NCI-H1694 treated with DMSO at 0.1 percent for 48 hours (cell line): ENCODE data around the gene ZFP92.

Experiments
- DNase-seq: peaks from one replicate; lab custom pipeline; 2025; lab: John Stamatoyannopoulos, UW

Gene ZFP92

GRCh38 chrX:153455571-153455970, 44.3 kb downstream of the ZFP92 start:
- no peak for DNase-seq

- no peak for DNase-seq
Measured at GRCh38 chrX:153456161-153456560, 44.9 kb downstream of the ZFP92 start.

- no peak for DNase-seq
Measured at GRCh38 chrX:153456704-153457103, 45.4 kb downstream of the ZFP92 start.

- no peak for DNase-seq
Measured at GRCh38 chrX:153457136-153457825, 46.0 kb downstream of the ZFP92 start.

- DNase-seq, result no peak
Measured at GRCh38 chrX:153457827-153458466, 46.7 kb downstream of the ZFP92 start.

- no peak for DNase-seq
Measured at GRCh38 chrX:153458476-153458875, 47.2 kb downstream of the ZFP92 start.

- no peak for DNase-seq
Measured at GRCh38 chrX:153459986-153460385, 48.7 kb downstream of the ZFP92 start.

GRCh38 chrX:153460826-153461225, 49.6 kb downstream of the ZFP92 start:
- DNase-seq, result peak; percentile 13
